Mesendoderm (in vitro differentiated cells): Measurements from ENCODE around the gene NOXA1.

Experiments
- DNase-seq: peaks from one replicate; pipeline ENCODE4 v3.0.0; 2013
- H2AK5ac ChIP-seq: 2 replicates; pipeline ENCODE4 v1.6.1; 2013; ENCODE audit warnings: low read length, inconsistent platforms
- H2BK120ac ChIP-seq: 2 replicates; pipeline ENCODE4 v1.6.1; 2013; ENCODE audit warnings: low read depth, mild to moderate bottlenecking, low read length, moderate library complexity, mixed read lengths
- H2BK15ac ChIP-seq: replicated peaks from 2 replicates; pipeline ENCODE4 v1.6.1; 2013; ENCODE audit warnings: low read depth, mild to moderate bottlenecking, moderate library complexity
- H2BK5ac ChIP-seq: 2 replicates; pipeline ENCODE4 v1.6.1; 2013; ENCODE audit warnings: low read length, inconsistent platforms
- H3K18ac ChIP-seq: 2 replicates; pipeline ENCODE4 v1.6.1; 2013; ENCODE audit warnings: mild to moderate bottlenecking, low read length, mixed read lengths
- H3K23ac ChIP-seq: one replicate; pipeline ENCODE4 v1.6.1; 2013; ENCODE audit warnings: low read length
- H3K27ac ChIP-seq: 2 replicates; pipeline ENCODE4 v1.5.1; 2013; ENCODE audit warnings: low read depth, mild to moderate bottlenecking, inconsistent platforms, low read length, moderate library complexity
- H3K27me3 ChIP-seq: 2 replicates; pipeline ENCODE4 v1.6.1; 2013; ENCODE audit warnings: low read length, control low read depth, mild to moderate bottlenecking, inconsistent platforms; ENCODE audit not compliant: insufficient read depth, poor library complexity
- H3K36me3 ChIP-seq: 2 replicates; pipeline ENCODE4 v1.6.1; 2013; ENCODE audit warnings: low read length, inconsistent platforms; ENCODE audit not compliant: control insufficient read depth, insufficient read depth
- H3K4ac ChIP-seq: one replicate; pipeline ENCODE4 v1.6.1; 2013; ENCODE audit warnings: low read depth, mild to moderate bottlenecking, low read length, moderate library complexity
- H3K4me1 ChIP-seq: 2 replicates; pipeline ENCODE4 v1.6.1; 2013; ENCODE audit warnings: low read depth, low read length, inconsistent platforms; ENCODE audit not compliant: control insufficient read depth
- H3K4me2 ChIP-seq: 2 replicates; pipeline ENCODE4 v1.6.1; 2013; ENCODE audit warnings: low read length
- H3K4me3 ChIP-seq: 2 replicates; pipeline ENCODE4 v1.5.1; 2013; ENCODE audit warnings: mild to moderate bottlenecking, low read length
- H3K56ac ChIP-seq: one replicate; pipeline ENCODE4 v1.6.1; 2013; ENCODE audit warnings: low read length
- H3K79me1 ChIP-seq: 2 replicates; pipeline ENCODE4 v1.6.1; 2013; ENCODE audit warnings: low read length, inconsistent platforms
- H3K79me2 ChIP-seq: 2 replicates; pipeline ENCODE4 v1.6.1; 2013; ENCODE audit warnings: mild to moderate bottlenecking, low read length; ENCODE audit not compliant: control insufficient read depth, insufficient read depth
- H3K9ac ChIP-seq: 2 replicates; pipeline ENCODE4 v1.6.1; 2013; ENCODE audit warnings: low read length, inconsistent platforms
- H4K5ac ChIP-seq: one replicate; pipeline ENCODE4 v1.6.1; 2013; ENCODE audit warnings: low read length
- H4K8ac ChIP-seq: one replicate; pipeline ENCODE4 v1.6.1; 2013; ENCODE audit warnings: low read depth, mild to moderate bottlenecking, control low read depth, low read length, moderate library complexity
- WGBS: extraction: QIAGEN DNeasy Blood & Tissue Kit; methylation state at CpG from one replicate; pipeline ENCODE4 v1.1.7; 2013; ENCODE audit warnings: low lambda C conversion rate, missing lambda C conversion rate; ENCODE audit not compliant: insufficient coverage; ENCODE audit errors: extremely low coverage; 5-methylcytosine and 5-hydroxymethylcytosine counted together

The NOXA1 gene

GRCh38 chr9:137438591-137439157 lies 15.5 kb downstream of the NOXA1 start:
- Histone ChIP-seq H3K4me3 (no peak overlapping the region), H2AK5ac (no peak overlapping the region), H3K79me1 (no peaks in the 10 kb centered on the region), H3K23ac (no peak overlapping the region), H4K8ac (no peak overlapping the region), H3K79me2 (no peaks in the 10 kb centered on the region), H2BK120ac (no peak overlapping the region), H3K9ac (no peak overlapping the region), H3K18ac (no peak overlapping the region), H4K5ac (no peak overlapping the region), H3K4me1 (no peaks in the 10 kb centered on the region), H3K27ac (no peak overlapping the region), H3K56ac (no peak overlapping the region), H3K4ac (no peak overlapping the region), H3K4me2 (no peak overlapping the region), H3K27me3 (no peaks in the 10 kb centered on the region), H3K36me3 (no peaks in the 10 kb centered on the region), H2BK5ac (no peak overlapping the region), H2BK15ac (no peak overlapping the region)
- DNase-seq = no peak
- no CpG with 5 or more reads among the region's 22 CpGs for WGBS

GRCh38 chr9:137439158-137439714 lies 16.0 kb downstream of the NOXA1 start:
- H3K79me1 ChIP-seq = no peaks in the 10 kb centered on the region
- H3K9ac ChIP-seq = no peak overlapping the region
- no peak for DNase-seq
- no peak overlapping the region for H2BK5ac ChIP-seq
- no peaks in the 10 kb centered on the region for H3K36me3 ChIP-seq
- no peak overlapping the region for H3K4me3 ChIP-seq
- no peak overlapping the region for H3K27ac ChIP-seq
- H3K56ac ChIP-seq = no peak overlapping the region
- no peak overlapping the region for H3K4ac ChIP-seq
- H3K27me3 ChIP-seq = no peaks in the 10 kb centered on the region
- H4K8ac ChIP-seq = no peak overlapping the region
- H2BK120ac ChIP-seq = no peak overlapping the region
- H3K4me2 ChIP-seq = no peak overlapping the region
- no peak overlapping the region for H2AK5ac ChIP-seq
- H3K4me1 ChIP-seq = no peaks in the 10 kb centered on the region
- H3K23ac ChIP-seq = no peak overlapping the region
- no peak overlapping the region for H2BK15ac ChIP-seq
- no peaks in the 10 kb centered on the region for H3K79me2 ChIP-seq
- H4K5ac ChIP-seq = no peak overlapping the region
- no CpG with 5 or more reads among the region's 18 CpGs for WGBS
- H3K18ac ChIP-seq = no peak overlapping the region

GRCh38 chr9:137441289-137441934 lies 18.2 kb downstream of the NOXA1 start, which contains the start of gene ENTPD8:
Gene ENTPD8 (minus strand): TSS chr9:137441357. CDS start chr9:137438285, 3,072 bp downstream.
- H3K4me2 ChIP-seq = peak within 1 kb of the TSS; percentile 38
- H3K23ac ChIP-seq = no peak within 1 kb of the TSS
- H3K56ac ChIP-seq = peak within 1 kb of the TSS; percentile 15
- no peak within 1 kb of the TSS for H3K27ac ChIP-seq
- H2BK120ac ChIP-seq = no peak within 1 kb of the TSS
- no peak within 1 kb of the TSS for H3K18ac ChIP-seq
- DNase-seq = peak; percentile 64
- no peak within 1 kb of the TSS for H4K8ac ChIP-seq
- H3K79me2 ChIP-seq = no peaks in the 10 kb centered on the region
- H3K4me1 ChIP-seq = no peaks in the 10 kb centered on the region
- no peak within 1 kb of the TSS for H3K4ac ChIP-seq
- no peak within 1 kb of the TSS for H3K9ac ChIP-seq
- H4K5ac ChIP-seq = no peak within 1 kb of the TSS
- no CpG with 5 or more reads among the region's 62 CpGs for WGBS
- no peak within 1 kb of the TSS for H2AK5ac ChIP-seq
- no peak within 1 kb of the TSS for H3K4me3 ChIP-seq
- no peaks in the 10 kb centered on the region for H3K79me1 ChIP-seq
- no peaks in the 10 kb centered on the region for H3K36me3 ChIP-seq
- no peaks in the 10 kb centered on the region for H3K27me3 ChIP-seq
- H2BK5ac ChIP-seq = no peak within 1 kb of the TSS
- no peak within 1 kb of the TSS for H2BK15ac ChIP-seq

- no peak overlapping the region for H2BK5ac ChIP-seq
- no peak overlapping the region for H3K18ac ChIP-seq
- H3K79me1 ChIP-seq = no peaks in the 10 kb centered on the region
- H3K27ac ChIP-seq = no peak overlapping the region
- H3K79me2 ChIP-seq = no peaks in the 10 kb centered on the region
- no peak overlapping the region for H3K4me2 ChIP-seq
- H3K36me3 ChIP-seq = no peaks in the 10 kb centered on the region
- no peak overlapping the region for H3K9ac ChIP-seq
- no peak overlapping the region for H2BK120ac ChIP-seq
- no peak overlapping the region for H4K5ac ChIP-seq
- no peaks in the 10 kb centered on the region for H3K27me3 ChIP-seq
- H2AK5ac ChIP-seq = no peak overlapping the region
- H3K4me3 ChIP-seq = no peak overlapping the region
- no peak overlapping the region for H4K8ac ChIP-seq
- no peak overlapping the region for H3K4ac ChIP-seq
- no peak overlapping the region for H2BK15ac ChIP-seq
- H3K56ac ChIP-seq = no peak overlapping the region
- WGBS = no CpG with 5 or more reads among the region's 7 CpGs
- no peak overlapping the region for H3K23ac ChIP-seq
- DNase-seq = no peak
- no peaks in the 10 kb centered on the region for H3K4me1 ChIP-seq
These were observed 18.7 kb downstream of the NOXA1 start for GRCh38 chr9:137441935-137442321.

- H3K4me3 ChIP-seq = no peak overlapping the region
These were observed 21.1 kb downstream of the NOXA1 start for GRCh38 chr9:137444106-137444790.

More at GRCh38 chr9:137444106-137444790, 21.1 kb downstream of the NOXA1 start:
- no CpG with 5 or more reads among the region's 14 CpGs for WGBS
- DNase-seq = no peak
- no peak overlapping the region for H4K8ac ChIP-seq
- H2BK120ac ChIP-seq = no peak overlapping the region
- no peaks in the 10 kb centered on the region for H3K27me3 ChIP-seq
- no peaks in the 10 kb centered on the region for H3K79me1 ChIP-seq
- no peak overlapping the region for H3K56ac ChIP-seq
- no peak overlapping the region for H4K5ac ChIP-seq
- no peak overlapping the region for H2AK5ac ChIP-seq
- H2BK15ac ChIP-seq = no peak overlapping the region
- H3K79me2 ChIP-seq = no peaks in the 10 kb centered on the region
- no peaks in the 10 kb centered on the region for H3K4me1 ChIP-seq
- no peak overlapping the region for H3K23ac ChIP-seq
- no peak overlapping the region for H3K27ac ChIP-seq
- H3K9ac ChIP-seq = no peak overlapping the region
- H3K4ac ChIP-seq = no peak overlapping the region
- H3K4me2 ChIP-seq = no peak overlapping the region
- H3K36me3 ChIP-seq = peaks cover 2% of the 10 kb centered on the region
- H2BK5ac ChIP-seq = no peak overlapping the region
- no peak overlapping the region for H3K18ac ChIP-seq
